Glutamatergic neuron (in vitro differentiated cells): ENCODE data around the gene PROB1. TPM values are rescaled to one million over a fixed set of nuclear protein-coding genes. Genes with fewer than 3 reads are reported as not detected.

ENCODE experiments used
- DNase-seq: peaks from one replicate; pipeline ENCODE4 v3.0.0; 2022
- H3K27ac Mint-ChIP-seq: one replicate; pipeline ENCODE4 v1.8.0; 2020; ENCODE audit warnings: mild to moderate bottlenecking, mixed read lengths, inconsistent platforms; ENCODE audit not compliant: unreplicated experiment
- H3K27me3 Mint-ChIP-seq: one replicate; pipeline ENCODE4 v1.8.0; 2020; ENCODE audit warnings: mild to moderate bottlenecking, moderate library complexity, mixed read lengths, inconsistent platforms; ENCODE audit not compliant: unreplicated experiment
- H3K36me3 Mint-ChIP-seq: one replicate; pipeline ENCODE4 v1.8.0; 2020; ENCODE audit warnings: mild to moderate bottlenecking, mixed read lengths, inconsistent platforms; ENCODE audit not compliant: unreplicated experiment
- H3K4me1 Mint-ChIP-seq: one replicate; pipeline ENCODE4 v1.8.0; 2020; ENCODE audit warnings: mild to moderate bottlenecking, low read depth, mixed read lengths, inconsistent platforms; ENCODE audit not compliant: unreplicated experiment
- H3K4me3 Mint-ChIP-seq: one replicate; pipeline ENCODE4 v1.8.0; 2020; ENCODE audit warnings: mild to moderate bottlenecking, mixed read lengths, inconsistent platforms; ENCODE audit not compliant: unreplicated experiment
- H3K9me3 Mint-ChIP-seq: one replicate; pipeline ENCODE4 v1.8.0; 2020; ENCODE audit warnings: mild to moderate bottlenecking, moderate library complexity, mixed read lengths, inconsistent platforms; ENCODE audit not compliant: unreplicated experiment
- total RNA-seq: library from RNA; stranded (reverse); fragmentation: NEBNext Ultra II Directional; extraction: Animal tissue kit (Norgen Biotek cat#: 25700); gene quantifications from one replicate; pipeline ENCODE4 v1.2.1, GENCODE V29; 2021; ENCODE audit not compliant: unreplicated experiment
- TF ChIP-seq, protein P1 (sequence below): fragments of 200-600 bp; sonication (generic); IDR thresholded peaks from one replicate; pipeline ENCODE4 v1.5.0; 2021; ENCODE audit not compliant: partially characterized antibody, unreplicated experiment

Gene PROB1
- total RNA-seq, 1 donor from 2014 or later, result 1.3 TPM

DNA sequence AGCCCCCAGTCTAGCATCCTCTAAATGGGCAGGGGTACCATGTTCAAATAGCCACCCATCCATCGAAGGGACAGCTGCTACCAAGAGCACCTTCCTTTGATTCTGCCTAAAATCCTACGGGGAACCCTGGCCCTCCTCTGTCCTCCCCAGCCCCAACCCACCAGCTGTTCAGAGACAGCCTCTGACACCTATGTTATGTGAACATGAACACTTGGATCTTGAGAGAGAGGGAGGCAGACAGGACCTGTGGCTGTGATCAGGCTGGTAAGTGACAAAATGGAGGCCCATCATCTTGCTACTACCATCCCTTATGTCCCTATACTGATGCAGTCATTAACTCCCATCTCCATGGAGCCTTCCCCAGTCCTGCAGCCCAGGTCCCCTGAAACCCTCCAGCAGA, 20.0 kb downstream of the PROB1 start:
- H3K27ac Mint-ChIP-seq, result peak overlapping the region; percentile 38
- H3K27me3 Mint-ChIP-seq, result peaks cover under 1% of the 10 kb centered on the region
- TF ChIP-seq, protein P1, sequence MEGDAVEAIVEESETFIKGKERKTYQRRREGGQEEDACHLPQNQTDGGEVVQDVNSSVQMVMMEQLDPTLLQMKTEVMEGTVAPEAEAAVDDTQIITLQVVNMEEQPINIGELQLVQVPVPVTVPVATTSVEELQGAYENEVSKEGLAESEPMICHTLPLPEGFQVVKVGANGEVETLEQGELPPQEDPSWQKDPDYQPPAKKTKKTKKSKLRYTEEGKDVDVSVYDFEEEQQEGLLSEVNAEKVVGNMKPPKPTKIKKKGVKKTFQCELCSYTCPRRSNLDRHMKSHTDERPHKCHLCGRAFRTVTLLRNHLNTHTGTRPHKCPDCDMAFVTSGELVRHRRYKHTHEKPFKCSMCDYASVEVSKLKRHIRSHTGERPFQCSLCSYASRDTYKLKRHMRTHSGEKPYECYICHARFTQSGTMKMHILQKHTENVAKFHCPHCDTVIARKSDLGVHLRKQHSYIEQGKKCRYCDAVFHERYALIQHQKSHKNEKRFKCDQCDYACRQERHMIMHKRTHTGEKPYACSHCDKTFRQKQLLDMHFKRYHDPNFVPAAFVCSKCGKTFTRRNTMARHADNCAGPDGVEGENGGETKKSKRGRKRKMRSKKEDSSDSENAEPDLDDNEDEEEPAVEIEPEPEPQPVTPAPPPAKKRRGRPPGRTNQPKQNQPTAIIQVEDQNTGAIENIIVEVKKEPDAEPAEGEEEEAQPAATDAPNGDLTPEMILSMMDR, result no peak
- peaks cover 4% of the 10 kb centered on the region for H3K9me3 Mint-ChIP-seq
- no peak for DNase-seq
- no peaks in the 10 kb centered on the region for H3K4me1 Mint-ChIP-seq
- no peaks in the 10 kb centered on the region for H3K36me3 Mint-ChIP-seq
- H3K4me3 Mint-ChIP-seq, result no peak overlapping the region

DNA sequence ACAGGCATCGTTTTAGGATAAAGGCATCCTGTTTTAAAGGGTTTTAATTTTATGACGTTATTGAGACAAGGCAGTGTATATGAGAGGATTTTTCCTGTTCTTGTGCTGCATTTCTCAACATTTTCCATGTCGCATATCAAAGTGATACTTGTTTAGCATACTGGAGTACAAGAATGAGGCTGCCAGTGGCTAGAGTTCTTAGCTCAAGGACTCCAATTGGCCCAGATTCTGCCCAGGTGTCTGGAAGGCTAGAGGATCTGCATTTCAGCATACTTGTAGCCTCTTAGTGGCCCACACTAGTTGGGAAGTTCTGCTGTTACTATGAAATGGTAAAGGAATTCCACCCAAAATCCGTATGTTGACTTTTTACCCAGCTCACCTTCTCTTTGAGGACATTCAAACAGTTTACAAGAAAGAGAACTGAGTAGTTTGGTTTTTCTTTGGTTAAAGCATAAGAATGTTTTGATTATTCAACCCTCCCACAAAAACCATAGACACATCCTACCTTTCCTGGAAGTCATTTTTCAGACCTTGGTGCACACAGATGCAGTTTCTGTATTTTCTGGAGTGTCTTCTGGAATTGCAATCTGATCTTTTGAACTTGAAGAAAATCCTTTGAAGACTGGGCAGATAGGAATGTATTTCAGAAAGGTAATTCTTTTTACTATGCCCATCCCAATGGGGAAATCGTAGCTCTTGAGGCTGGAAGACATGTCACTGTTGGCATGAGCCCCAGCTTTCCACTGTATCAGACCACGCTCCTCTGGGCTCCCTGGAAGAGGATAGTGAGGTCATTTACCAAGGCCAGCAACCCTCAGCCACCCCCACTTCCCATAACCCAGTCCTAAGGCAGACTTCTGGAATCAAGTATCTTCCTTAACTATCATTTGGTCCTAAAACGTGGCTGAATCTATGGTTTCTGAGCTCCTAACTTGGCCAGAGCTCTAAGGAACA, 23.1 kb downstream of the PROB1 start:
- Mint-ChIP-seq H3K4me3 (no peak overlapping the region), H3K36me3 (no peaks in the 10 kb centered on the region)
- no peak for DNase-seq

DNA sequence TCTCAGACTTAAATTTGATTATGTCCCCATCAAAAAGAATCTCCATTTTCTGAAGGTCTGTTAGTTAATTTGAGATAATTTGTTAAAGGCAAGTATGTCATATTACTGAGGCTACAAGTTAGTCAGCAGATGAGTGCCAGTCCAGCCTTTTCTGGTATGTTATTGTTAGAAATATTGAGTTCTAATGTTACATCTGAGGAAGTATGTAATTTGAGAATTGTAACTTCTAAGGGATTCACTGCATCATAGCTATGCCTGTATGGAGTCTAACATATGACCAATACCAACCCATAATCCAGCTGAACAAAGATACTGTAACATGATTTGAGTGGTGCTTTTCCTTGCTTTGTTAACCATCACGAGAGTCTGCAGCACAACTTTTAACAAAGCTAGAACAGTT, 25.7 kb downstream of the PROB1 start:
- Mint-ChIP-seq H3K27me3 (no peaks in the 10 kb centered on the region), H3K9me3 (peaks cover 3% of the 10 kb centered on the region), H3K36me3 (no peaks in the 10 kb centered on the region), H3K27ac (no peak overlapping the region), H3K4me3 (no peak overlapping the region), H3K4me1 (no peaks in the 10 kb centered on the region)
- TF ChIP-seq, protein P1, result no peak
- DNase-seq, result no peak

More for the DNA sequence above, 23.1 kb downstream of the PROB1 start:
- peaks cover 3% of the 10 kb centered on the region for H3K9me3 Mint-ChIP-seq
- no peaks in the 10 kb centered on the region for H3K27me3 Mint-ChIP-seq
- no peak overlapping the region for H3K27ac Mint-ChIP-seq
- TF ChIP-seq, protein P1, result no peak
- H3K4me1 Mint-ChIP-seq, result no peaks in the 10 kb centered on the region

DNA sequence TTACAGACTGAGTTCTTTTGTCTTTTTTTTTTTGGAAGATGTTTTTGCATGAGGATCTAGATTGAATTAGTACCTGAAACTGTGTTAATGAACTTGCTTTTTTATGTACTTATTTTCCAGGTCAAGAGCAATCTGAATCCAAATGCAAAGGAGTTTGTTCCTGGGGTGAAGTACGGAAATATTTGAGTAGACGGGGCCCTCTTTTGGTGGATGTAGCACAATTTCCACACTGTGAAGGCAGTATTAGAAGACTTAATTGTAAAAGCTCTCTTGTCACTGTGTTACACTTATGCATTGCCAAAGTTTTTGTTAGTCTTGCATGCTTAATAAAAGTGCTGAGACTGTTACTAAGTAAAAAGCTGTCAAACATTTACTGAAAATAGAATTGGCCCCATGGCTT, 26.3 kb downstream of the PROB1 start:
- DNase-seq, result no peak
- no peak overlapping the region for H3K27ac Mint-ChIP-seq

More for the DNA sequence above, 26.3 kb downstream of the PROB1 start:
- no peaks in the 10 kb centered on the region for H3K27me3 Mint-ChIP-seq
- TF ChIP-seq, protein P1, result no peak
- no peaks in the 10 kb centered on the region for H3K36me3 Mint-ChIP-seq
- no peak overlapping the region for H3K4me3 Mint-ChIP-seq
- peaks cover 3% of the 10 kb centered on the region for H3K9me3 Mint-ChIP-seq
- no peaks in the 10 kb centered on the region for H3K4me1 Mint-ChIP-seq
